HG02588 (cell line): ENCODE measurements around the gene RFK.
"Not testable (repeated sequence)": the region's sequence is repeated elsewhere in the genome, so short reads cannot be mapped to it uniquely, and the experiment has no call there.

Experiments
- ATAC-seq: cut with Tn5 transposase; IDR thresholded peaks from one replicate; pipeline ENCODE4 v1.9.1; 2021; ENCODE audit warnings: mild to moderate bottlenecking, moderate library complexity; ENCODE audit not compliant: unreplicated experiment

RFK gene

DNA sequence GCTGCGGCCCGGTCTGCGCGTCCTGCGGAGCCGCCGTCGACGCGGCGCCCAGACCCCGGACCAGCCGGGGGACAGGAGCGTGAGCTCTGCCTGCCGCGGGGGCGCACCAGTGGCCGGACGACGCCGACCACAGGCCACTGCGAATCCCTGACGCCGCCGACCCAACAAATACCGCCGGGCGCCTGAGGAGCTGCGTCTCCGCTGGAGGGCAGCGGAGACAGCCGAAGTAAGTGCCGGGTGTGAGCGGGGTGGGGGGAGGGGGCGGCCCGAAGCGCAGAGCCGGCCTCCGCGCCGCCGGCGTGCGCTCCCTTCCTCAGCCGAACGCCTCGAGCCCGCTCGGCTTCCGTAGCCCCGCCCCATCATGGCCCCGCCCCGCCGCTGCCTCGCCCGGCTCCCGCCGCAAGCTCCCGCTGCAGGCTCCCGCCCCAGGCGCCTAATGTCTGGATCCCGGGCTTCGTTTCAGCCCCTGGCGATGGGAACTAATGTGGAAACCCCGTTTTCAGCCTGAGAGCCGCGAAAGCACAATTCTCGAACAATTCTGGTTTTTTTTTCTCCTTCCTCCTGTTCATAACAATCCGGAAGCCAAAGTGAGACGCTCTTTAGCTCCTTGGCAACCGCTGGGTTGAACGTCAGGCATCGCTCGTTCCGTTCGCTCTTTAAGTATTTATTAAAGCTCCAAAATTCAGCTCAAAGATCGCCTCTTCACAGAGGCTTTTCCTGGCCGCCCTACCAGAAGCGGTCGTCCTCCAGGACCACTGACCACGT, at the start of gene RFK:
Gene RFK, minus strand, starts transcription at position 232 of the 765 bp plus-strand sequence. CDS start 255 bp downstream, outside the sequence.
- ATAC-seq, result peak; percentile 65

GRCh38 chr9:76443887-76444286, 49.7 kb upstream of the RFK start:
- ATAC-seq, result no peak

GRCh38 chr9:76441551-76442322, 47.5 kb upstream of the RFK start:
- peak; percentile 63 for ATAC-seq

GRCh38 chr9:76438841-76439588, 44.8 kb upstream of the RFK start:
- ATAC-seq, result peak; percentile 73

DNA sequence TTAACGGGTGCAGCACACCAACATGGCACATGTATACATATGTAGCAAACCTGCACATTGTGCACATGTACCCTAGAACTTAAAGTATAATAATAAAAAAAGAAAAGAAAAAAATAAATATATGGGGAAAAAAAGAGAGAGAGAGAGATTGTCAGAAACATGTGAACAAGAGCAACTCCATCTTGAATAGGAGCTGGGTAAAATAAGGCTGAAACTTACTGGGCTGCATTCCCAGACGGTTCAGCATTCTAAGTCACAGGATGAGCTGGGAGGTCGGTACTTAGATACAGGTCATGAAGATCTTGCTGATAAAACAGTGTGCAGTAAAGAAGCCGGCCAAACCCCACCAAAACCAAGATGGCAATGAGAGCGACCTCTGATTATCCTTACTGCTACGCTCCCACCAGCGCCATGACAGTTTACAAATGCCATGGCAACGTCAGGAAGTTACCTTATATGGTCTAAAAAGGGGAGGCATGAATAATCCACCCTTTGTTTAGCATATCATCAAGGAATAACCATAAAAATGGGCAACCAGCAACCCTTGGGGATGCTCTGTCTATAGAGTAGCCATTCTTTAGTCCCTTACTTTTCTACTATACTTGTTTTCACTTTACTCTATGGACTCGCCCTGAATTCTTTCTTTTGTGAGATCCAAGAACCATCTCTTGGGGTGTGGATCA, 42.9 kb upstream of the RFK start:
- not testable (repeated sequence) for ATAC-seq

DNA sequence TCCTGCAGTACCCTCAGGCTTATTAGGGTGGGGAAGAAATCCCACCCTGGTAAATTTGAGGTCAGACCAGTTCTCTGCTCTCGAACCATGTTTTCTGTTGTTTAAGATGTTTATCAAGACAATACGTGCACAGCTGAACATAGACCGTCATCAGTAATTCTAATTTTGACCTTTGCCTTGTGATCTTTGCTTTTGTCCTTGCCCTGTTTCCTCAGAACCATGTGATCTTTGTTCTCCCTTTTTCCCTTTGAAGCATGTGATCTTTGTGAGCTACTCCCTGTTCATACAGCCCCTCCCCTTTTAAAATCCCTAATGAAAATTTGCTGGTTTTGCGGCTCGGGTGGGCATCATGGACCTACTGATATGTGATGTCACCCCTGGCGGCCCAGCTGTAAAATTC, 40.7 kb upstream of the RFK start:
- not testable (repeated sequence) for ATAC-seq

DNA sequence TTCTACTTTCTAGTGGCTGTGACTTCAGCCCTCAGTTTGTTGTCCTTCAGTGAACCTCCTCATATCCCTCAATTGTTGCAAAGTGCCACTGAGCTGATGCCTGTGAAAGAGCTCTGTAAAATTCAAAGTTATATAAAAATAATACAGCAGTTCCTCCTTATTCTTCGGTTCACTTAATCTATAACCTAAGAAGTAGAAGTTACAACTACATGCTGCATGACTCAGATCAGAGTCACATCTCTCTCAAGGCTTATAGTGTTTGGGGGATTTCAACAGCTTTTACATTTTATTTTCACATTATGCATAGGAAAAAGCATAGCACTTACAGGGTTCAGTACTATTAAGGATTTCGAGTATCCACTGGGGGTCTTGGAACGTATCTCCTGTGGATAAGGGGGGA, 39.6 kb upstream of the RFK start:
- no peak for ATAC-seq

DNA sequence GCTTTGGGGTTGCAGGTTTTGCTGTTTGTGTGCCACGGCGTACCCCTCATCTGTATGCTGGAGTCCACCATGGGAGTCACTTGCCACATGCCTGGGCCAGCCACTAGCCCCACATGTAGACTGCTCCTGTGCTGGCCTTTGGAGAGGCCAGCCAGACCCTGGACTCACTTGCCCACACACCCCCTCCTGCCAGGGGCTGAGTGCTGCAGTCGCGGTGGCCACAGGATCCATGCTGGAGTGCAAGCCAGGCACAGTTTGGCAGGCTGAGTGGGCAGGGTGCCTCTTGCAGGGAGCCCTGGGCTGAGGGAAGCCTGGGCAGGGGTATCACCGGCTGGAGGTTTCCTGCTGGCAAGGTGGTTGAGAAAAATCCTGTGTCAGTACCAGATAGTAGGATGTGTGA, 39.2 kb upstream of the RFK start:
- ATAC-seq, result no peak

- no peak for ATAC-seq
Measured at GRCh38 chr9:76431601-76432000, 37.4 kb upstream of the RFK start.

GRCh38 chr9:76426807-76427419, 32.7 kb upstream of the RFK start:
- no peak for ATAC-seq

DNA sequence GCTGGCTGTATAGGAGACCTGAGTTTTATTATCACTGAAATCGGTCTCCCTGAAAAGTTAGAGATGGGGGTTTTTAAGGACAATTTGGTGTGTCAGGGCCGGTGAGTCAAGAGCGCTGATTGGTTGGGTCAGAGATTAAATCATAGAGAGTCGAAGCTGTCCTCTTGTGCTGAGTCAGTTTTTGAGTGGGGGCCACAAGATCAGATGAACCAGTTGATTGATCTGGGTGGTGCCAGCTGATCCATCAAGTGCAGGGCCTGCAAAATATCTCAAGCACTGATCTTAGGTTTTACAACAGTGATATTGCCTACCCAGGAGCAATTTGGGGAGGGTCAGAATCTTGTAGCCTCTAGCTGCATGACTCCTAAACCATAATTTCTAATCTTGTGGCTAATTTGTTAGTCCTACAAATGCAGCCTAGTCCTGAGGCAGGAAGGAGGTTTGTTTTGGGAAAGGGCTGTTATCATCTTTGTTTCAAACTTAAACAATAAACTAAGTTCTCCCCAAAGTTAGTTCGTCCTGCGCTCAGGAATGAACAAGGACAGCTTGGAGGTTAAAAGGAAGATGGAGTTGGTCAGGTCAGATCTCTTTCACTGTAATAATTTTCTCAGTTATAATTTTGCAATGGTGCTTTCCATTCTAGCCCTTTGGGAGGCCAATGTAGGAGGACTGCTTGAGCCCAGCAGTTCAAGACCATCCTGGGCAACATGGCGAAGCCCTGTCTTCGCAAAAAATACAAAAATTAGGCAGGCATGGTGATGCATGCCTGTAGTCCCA, 31.6 kb upstream of the RFK start:
- no peak for ATAC-seq

DNA sequence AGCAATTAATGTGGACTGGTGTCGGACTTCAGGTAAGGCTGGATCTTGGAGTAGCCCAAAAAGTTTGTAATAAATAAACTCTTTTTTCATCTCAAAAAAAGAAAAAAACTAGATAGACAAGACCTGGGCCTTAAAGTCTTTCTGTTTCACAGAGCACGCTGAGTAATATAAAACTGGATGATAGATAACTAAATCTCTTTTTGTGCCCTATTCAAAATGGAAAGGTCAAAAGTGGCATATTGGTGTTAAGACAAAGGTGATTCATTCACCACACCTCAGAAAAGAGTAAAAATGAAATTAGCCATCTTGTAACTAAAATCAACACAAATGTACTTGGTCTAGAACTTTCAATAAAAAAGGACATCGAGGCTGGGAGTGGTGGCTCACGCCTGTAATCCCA, 30.3 kb upstream of the RFK start:
- no peak for ATAC-seq

DNA sequence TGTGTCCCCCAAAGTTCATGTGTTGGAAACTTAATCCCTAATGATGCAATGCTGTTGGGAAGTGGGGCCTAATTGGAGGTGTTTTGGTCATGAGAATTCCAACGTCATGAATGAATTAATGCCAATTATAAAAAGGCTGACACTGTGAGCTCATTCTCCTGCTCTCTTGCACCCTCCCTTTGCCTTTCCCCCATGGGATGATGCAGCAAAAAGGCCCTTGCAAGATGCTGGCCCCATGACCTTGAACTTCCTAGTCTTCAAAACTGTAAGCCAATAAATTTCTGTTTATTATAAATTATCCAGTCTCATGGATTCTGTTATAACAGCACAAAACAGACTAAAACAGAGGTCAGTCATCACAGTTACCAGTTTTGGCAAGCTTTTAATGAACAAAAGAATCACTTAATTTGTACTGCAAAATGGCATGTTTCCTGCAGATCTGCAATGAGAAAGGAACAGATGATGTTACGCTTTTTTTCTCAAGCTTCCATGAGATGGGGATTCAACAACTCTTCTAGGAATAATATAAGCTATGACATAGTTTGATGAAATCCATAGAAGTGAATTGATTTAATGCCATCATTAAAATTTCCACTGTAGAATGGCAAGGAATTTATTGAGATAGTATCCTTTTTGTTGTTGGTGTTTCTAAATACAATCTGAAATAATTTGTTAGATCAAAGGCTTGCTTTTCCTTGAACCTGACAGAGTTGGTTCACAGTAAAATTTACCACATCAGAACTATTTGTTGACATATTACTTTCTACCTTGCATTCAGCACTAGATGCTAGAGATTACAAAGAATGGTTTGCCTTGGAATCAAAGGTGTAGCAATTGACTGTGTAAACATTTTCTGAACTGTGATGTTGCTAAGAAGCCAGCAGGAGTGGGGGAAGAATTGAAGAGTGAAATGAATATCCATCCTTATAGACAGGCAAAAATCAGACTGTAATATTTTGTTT, 29.3 kb upstream of the RFK start:
- no peak for ATAC-seq

DNA sequence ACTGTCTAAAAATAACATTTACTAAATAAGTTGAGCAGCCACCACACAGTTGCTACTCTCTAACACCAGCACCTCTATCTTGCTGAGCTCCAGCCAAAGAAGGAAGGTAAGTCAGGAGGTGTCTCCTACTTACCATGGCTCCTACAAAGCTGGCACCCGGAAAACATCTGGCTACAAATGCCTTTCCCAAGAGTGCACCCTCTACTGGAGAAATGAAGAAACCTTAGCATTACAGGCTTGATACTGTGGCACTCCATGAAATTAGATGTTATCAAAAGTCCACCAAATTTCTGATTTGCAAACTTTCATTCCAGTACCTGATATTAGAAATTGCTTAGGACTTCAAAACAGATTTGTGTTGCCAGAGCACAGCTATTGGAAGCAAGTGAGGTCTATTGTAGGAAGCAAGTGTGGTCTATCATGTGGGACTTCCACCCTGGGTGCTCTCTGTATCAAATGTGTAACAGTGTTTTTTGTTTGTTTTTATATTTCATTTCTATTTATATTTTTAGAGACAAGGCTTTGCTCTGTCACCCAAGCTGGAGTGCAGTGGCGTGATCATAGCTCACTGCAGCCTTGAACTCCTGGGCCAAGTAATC, 25.7 kb upstream of the RFK start:
- ATAC-seq, result no peak

GRCh38 chr9:76417394-76417793, 23.2 kb upstream of the RFK start:
- ATAC-seq, result no peak

- no peak for ATAC-seq
Measured at GRCh38 chr9:76415731-76416130, 21.5 kb upstream of the RFK start.

DNA sequence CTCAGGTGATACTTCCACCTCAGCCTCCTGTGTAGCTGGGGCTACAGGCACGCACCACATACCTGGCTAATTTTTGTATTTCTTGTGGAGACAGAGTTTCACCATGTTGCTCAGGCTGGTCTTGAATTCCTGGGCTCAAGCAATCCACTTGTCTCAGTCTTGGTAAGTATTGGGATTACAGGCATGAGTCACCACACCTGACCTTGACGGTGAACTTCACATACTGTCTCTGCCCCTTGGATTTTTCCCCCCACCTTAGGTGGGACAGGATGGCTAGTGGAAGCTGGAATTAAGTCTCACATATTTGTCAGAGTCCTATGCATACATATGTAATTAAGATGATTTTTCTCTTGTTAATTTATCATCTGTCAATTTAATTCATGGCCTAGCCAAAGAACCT, 20.9 kb upstream of the RFK start:
- ATAC-seq, result no peak

DNA sequence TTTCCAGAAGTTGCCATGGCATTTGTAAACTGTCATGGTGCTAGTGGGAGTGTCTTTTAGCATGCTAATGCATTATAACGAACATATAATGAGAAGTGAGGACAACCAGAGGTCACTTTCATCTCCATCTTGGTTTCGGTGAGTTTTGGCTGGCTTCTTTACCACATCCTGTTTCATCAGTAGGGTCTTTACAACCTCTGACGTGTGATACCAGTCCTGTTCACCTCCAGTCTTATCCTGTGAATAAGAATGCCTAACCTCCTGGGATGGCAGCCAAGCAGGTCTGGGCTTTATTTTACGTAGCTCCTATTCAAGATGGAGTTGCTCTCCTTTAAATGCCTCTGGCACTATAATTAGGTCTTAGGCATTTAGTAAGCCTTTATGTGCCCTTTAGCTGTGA, 20.4 kb upstream of the RFK start:
- no peak for ATAC-seq
